H9 (cell line): ENCODE measurements around the gene FHIT. TPM values are rescaled to one million over a fixed set of nuclear protein-coding genes. Genes with fewer than 3 reads are reported as not detected.

ENCODE experiments used
- DNase-seq: peaks from one replicate; pipeline ENCODE4 v3.0.0-alpha.2; 2017
- H2AFZ ChIP-seq: one replicate; pipeline ENCODE4 v1.6.1; 2013; ENCODE audit warnings: mild to moderate bottlenecking, low read length, control low read depth, moderate library complexity
- H2AK5ac ChIP-seq: 2 replicates; pipeline ENCODE4 v1.6.1; 2013; ENCODE audit warnings: low read length, control low read depth, mixed read lengths; ENCODE audit not compliant: insufficient read length
- H2BK120ac ChIP-seq: one replicate; pipeline ENCODE4 v1.6.1; 2013; ENCODE audit warnings: low read depth, mild to moderate bottlenecking, low read length, control low read depth, inconsistent platforms; ENCODE audit not compliant: poor library complexity, severe bottlenecking
- H2BK12ac ChIP-seq: 2 replicates; pipeline ENCODE4 v1.6.1; 2013; ENCODE audit warnings: low read length, control low read depth, mixed read lengths, low read depth; ENCODE audit not compliant: insufficient read length
- H2BK15ac ChIP-seq: 2 replicates; pipeline ENCODE4 v1.6.1; 2013; ENCODE audit warnings: low read depth, low read length, control low read depth
- H2BK20ac ChIP-seq: one replicate; pipeline ENCODE4 v1.6.1; 2013; ENCODE audit warnings: low read depth, mild to moderate bottlenecking, low read length, control low read depth, inconsistent platforms; ENCODE audit not compliant: poor library complexity, severe bottlenecking
- H2BK5ac ChIP-seq: 2 replicates; pipeline ENCODE4 v1.6.1; 2013; ENCODE audit warnings: low read length, control low read depth, mixed read lengths; ENCODE audit not compliant: insufficient read length
- H3K14ac ChIP-seq: 2 replicates; pipeline ENCODE4 v1.6.1; 2013; ENCODE audit warnings: low read length, control low read depth; ENCODE audit not compliant: insufficient read depth
- H3K18ac ChIP-seq: 2 replicates; pipeline ENCODE4 v1.6.1; 2013; ENCODE audit warnings: low read depth, mild to moderate bottlenecking, mixed read lengths, low read length, control low read depth; ENCODE audit not compliant: insufficient read length
- H3K23ac ChIP-seq: 2 replicates; pipeline ENCODE4 v1.6.1; 2013; ENCODE audit warnings: low read length, control low read depth, mixed read lengths, low read depth; ENCODE audit not compliant: insufficient read length
- H3K23me2 ChIP-seq: 2 replicates; pipeline ENCODE4 v1.6.1; 2013; ENCODE audit warnings: low read depth, mild to moderate bottlenecking, mixed read lengths, low read length, control low read depth; ENCODE audit not compliant: insufficient read length, poor library complexity, severe bottlenecking
- H3K27ac ChIP-seq: 2 replicates; pipeline ENCODE4 v1.5.1; 2013; ENCODE audit warnings: low read length, control low read depth, mixed read lengths, low read depth; ENCODE audit not compliant: insufficient read length
- H3K27me3 ChIP-seq: 2 replicates; pipeline ENCODE4 v1.6.1; 2013; ENCODE audit warnings: low read length, control low read depth, inconsistent platforms; ENCODE audit not compliant: insufficient read depth
- H3K4ac ChIP-seq: 2 replicates; pipeline ENCODE4 v1.6.1; 2013; ENCODE audit warnings: low read depth, mild to moderate bottlenecking, control low read depth, inconsistent platforms, low read length, moderate library complexity
- H3K4me1 ChIP-seq: 2 replicates; pipeline ENCODE4 v1.6.1; 2013; ENCODE audit warnings: low read length, control low read depth, inconsistent platforms; ENCODE audit not compliant: insufficient read depth
- H3K4me2 ChIP-seq: 2 replicates; pipeline ENCODE4 v1.6.1; 2013; ENCODE audit warnings: low read length, control low read depth, mixed read lengths; ENCODE audit not compliant: insufficient read length, insufficient read depth
- H3K56ac ChIP-seq: 2 replicates; pipeline ENCODE4 v1.6.1; 2013; ENCODE audit warnings: low read depth, mild to moderate bottlenecking, mixed read lengths, low read length, control low read depth; ENCODE audit not compliant: insufficient read length
- H3K79me1 ChIP-seq: 2 replicates; pipeline ENCODE4 v1.6.1; 2013; ENCODE audit warnings: low read depth, mild to moderate bottlenecking, moderate library complexity, low read length, control low read depth, inconsistent platforms; ENCODE audit not compliant: insufficient read depth, poor library complexity, severe bottlenecking
- H3K79me2 ChIP-seq: 2 replicates; pipeline ENCODE4 v1.6.1; 2013; ENCODE audit warnings: low read length, control low read depth, inconsistent platforms; ENCODE audit not compliant: insufficient read depth
- H3K9ac ChIP-seq: 2 replicates; pipeline ENCODE4 v1.6.1; 2013; ENCODE audit warnings: low read length, control low read depth, mixed read lengths; ENCODE audit not compliant: insufficient read length; ENCODE audit errors: extremely low read depth
- H3K9me3 ChIP-seq: one replicate; pipeline ENCODE4 v1.6.1; 2013; ENCODE audit warnings: low read depth, low read length, inconsistent platforms; ENCODE audit not compliant: control insufficient read depth
- H3T11ph ChIP-seq: one replicate; pipeline ENCODE4 v1.6.1; 2013; ENCODE audit warnings: mild to moderate bottlenecking, low read length, control low read depth, inconsistent platforms
- H4K20me1 ChIP-seq: one replicate; pipeline ENCODE4 v1.6.1; 2013; ENCODE audit not compliant: control insufficient read depth, insufficient read length, insufficient read depth
- H4K5ac ChIP-seq: 2 replicates; pipeline ENCODE4 v1.6.1; 2013; ENCODE audit warnings: low read depth, mild to moderate bottlenecking, mixed read lengths, low read length, control low read depth; ENCODE audit not compliant: insufficient read length
- H4K8ac ChIP-seq: replicated peaks from 2 replicates; pipeline ENCODE4 v1.6.1; 2013; ENCODE audit warnings: low read length, control low read depth, mixed read lengths, low read depth; ENCODE audit not compliant: insufficient read length
- H4K91ac ChIP-seq: 2 replicates; pipeline ENCODE4 v1.6.1; 2013; ENCODE audit warnings: low read depth, mild to moderate bottlenecking, moderate library complexity, mixed read lengths, low read length, control low read depth; ENCODE audit not compliant: insufficient read length
- H3K27ac Mint-ChIP-seq, 3 experiments: 2 replicates in 2 of 3; 3 replicates in 1 of 3; pipeline ENCODE4 v1.8.0; 2020 to 2021; ENCODE audit warnings: mixed read lengths in 3 of 3, mild to moderate bottlenecking in 1 of 3, moderate library complexity in 1 of 3
- H3K27me3 Mint-ChIP-seq: 2 replicates; pipeline ENCODE4 v1.8.0; 2021; ENCODE audit warnings: low read depth, mild to moderate bottlenecking, moderate library complexity, mixed read lengths
- H3K36me3 Mint-ChIP-seq, 3 experiments: 2 replicates in 2 of 3; 3 replicates in 1 of 3; pipeline ENCODE4 v1.8.0; 2020 to 2021; ENCODE audit warnings: low read depth in 3 of 3, mixed read lengths in 3 of 3; ENCODE audit not compliant: insufficient read depth in 1 of 3
- H3K4me1 Mint-ChIP-seq, 2 experiments: 2 replicates each; pipeline ENCODE4 v1.8.0; 2020; ENCODE audit warnings: mixed read lengths in 2 of 2
- H3K4me3 Mint-ChIP-seq, 2 experiments: 2 replicates in 1 of 2; 3 replicates in 1 of 2; pipeline ENCODE4 v1.8.0; 2020 to 2021; ENCODE audit warnings: mild to moderate bottlenecking in 2 of 2, mixed read lengths in 2 of 2, moderate library complexity in 1 of 2
- H3K9me3 Mint-ChIP-seq, 2 experiments: 2 replicates in 1 of 2; 3 replicates in 1 of 2; pipeline ENCODE4 v1.8.0; 2020; ENCODE audit warnings: mild to moderate bottlenecking in 2 of 2, mixed read lengths in 2 of 2, moderate library complexity in 1 of 2
- WGBS: extraction: QIAGEN DNeasy Blood & Tissue Kit; methylation state at CpG from one replicate; pipeline ENCODE4 v1.1.7; 2013; ENCODE audit warnings: missing lambda C conversion rate, low lambda C conversion rate, mixed read lengths; ENCODE audit not compliant: insufficient read length; ENCODE audit errors: extremely low coverage; 5-methylcytosine and 5-hydroxymethylcytosine counted together
- total RNA-seq: library from RNA; stranded (reverse); gene quantifications from 2 replicates; pipeline ENCODE4 v1.2.1, GENCODE V29; 2021
- TF ChIP-seq, protein P1 (sequence below): fragments of 200-600 bp; sonication (generic); conservative IDR thresholded peaks from 3 replicates; pipeline ENCODE4 v1.8.0; 2021; ENCODE audit warnings: antibody characterized with exemption, mild to moderate bottlenecking

Gene FHIT
- total RNA-seq, 1 experiment from 2014 or later: 3.0 TPM

DNA sequence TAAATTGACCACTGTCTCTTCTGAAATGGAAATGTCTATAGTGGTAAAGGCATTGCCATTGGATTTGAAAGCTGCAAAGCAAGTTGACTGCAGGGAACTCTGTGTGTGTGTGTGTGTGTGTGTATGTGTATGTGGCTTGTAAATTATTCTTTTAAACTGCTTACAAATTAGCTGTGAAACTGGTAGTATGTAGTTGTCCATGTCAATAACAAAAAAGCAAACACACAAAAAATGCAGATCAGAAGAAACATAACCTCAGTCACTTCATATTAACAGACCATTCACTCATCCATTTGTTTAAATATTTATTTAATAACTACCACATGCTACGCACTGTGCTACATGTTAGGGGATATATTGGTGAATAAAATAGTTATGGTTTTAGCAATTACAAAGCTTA lies 837.7 kb downstream of the FHIT start:
- no peak overlapping the region for H3K14ac ChIP-seq
- H3K18ac ChIP-seq: no peak overlapping the region
- H2AFZ ChIP-seq: no peak overlapping the region
- H3K9me3 ChIP-seq: no peaks in the 10 kb centered on the region
- H4K20me1 ChIP-seq: no peaks in the 10 kb centered on the region
- H2BK120ac ChIP-seq: no peak overlapping the region
- H4K8ac ChIP-seq: no peak overlapping the region
- Mint-ChIP-seq H3K27me3 (no peaks in the 10 kb centered on the region), H3K36me3 (peaks cover 0 to 8% (median 0%) of the 10 kb centered on the region in 3 experiments; a peak in 1 of 7 replicates), H3K4me1 (peaks cover 18 to 28% of the 10 kb centered on the region in 2 experiments), H3K4me3 (no peak overlapping the region), H3K27ac (no peak overlapping the region), H3K9me3 (no peaks in the 10 kb centered on the region)
- no peak overlapping the region for H3K4ac ChIP-seq
- no peaks in the 10 kb centered on the region for H3K23me2 ChIP-seq
- no peak overlapping the region for H2AK5ac ChIP-seq
- H3K23ac ChIP-seq: no peak overlapping the region
- H2BK5ac ChIP-seq: no peak overlapping the region
- no peak overlapping the region for H3T11ph ChIP-seq
- H2BK20ac ChIP-seq: no peak overlapping the region
- DNase-seq: no peak
- no peak overlapping the region for H3K4me2 ChIP-seq
- H2BK15ac ChIP-seq: no peak overlapping the region
- no peaks in the 10 kb centered on the region for H3K79me1 ChIP-seq
- peaks cover 3% of the 10 kb centered on the region; the same call in 1 of the 2 replicates for H3K4me1 ChIP-seq
- no peak overlapping the region for H3K27ac ChIP-seq
- no peak overlapping the region for H4K91ac ChIP-seq
- H3K9ac ChIP-seq: no peak overlapping the region
- H4K5ac ChIP-seq: no peak overlapping the region
- H2BK12ac ChIP-seq: no peak overlapping the region
- WGBS: no CpG with 5 or more reads among the region's 1 CpG
- no peaks in the 10 kb centered on the region for H3K27me3 ChIP-seq
- H3K56ac ChIP-seq: no peak overlapping the region
- no peaks in the 10 kb centered on the region for H3K79me2 ChIP-seq
- TF ChIP-seq, protein P1, sequence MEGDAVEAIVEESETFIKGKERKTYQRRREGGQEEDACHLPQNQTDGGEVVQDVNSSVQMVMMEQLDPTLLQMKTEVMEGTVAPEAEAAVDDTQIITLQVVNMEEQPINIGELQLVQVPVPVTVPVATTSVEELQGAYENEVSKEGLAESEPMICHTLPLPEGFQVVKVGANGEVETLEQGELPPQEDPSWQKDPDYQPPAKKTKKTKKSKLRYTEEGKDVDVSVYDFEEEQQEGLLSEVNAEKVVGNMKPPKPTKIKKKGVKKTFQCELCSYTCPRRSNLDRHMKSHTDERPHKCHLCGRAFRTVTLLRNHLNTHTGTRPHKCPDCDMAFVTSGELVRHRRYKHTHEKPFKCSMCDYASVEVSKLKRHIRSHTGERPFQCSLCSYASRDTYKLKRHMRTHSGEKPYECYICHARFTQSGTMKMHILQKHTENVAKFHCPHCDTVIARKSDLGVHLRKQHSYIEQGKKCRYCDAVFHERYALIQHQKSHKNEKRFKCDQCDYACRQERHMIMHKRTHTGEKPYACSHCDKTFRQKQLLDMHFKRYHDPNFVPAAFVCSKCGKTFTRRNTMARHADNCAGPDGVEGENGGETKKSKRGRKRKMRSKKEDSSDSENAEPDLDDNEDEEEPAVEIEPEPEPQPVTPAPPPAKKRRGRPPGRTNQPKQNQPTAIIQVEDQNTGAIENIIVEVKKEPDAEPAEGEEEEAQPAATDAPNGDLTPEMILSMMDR: no peak
